SK-N-SH treated with all-trans-retinoic acid at 6 μM for 48 hours (cell line): ENCODE results near the gene NR1D2.

Source experiments
- CREB5 ChIP-seq: fragments of 250-450 bp; sonication (Bioruptor Pico); IDR thresholded peaks from 2 replicates; pipeline ENCODE4 v1.5.1; 2020; ENCODE audit warnings: low read depth, mild to moderate bottlenecking, moderate library complexity
- POU6F1 ChIP-seq: fragments of 250-450 bp; sonication (Bioruptor Pico); IDR thresholded peaks from 2 replicates; pipeline ENCODE4 v1.8.0; 2021; ENCODE audit warnings: low read depth, mild to moderate bottlenecking, moderate library complexity, borderline replicate concordance
- RARB ChIP-seq: fragments of 250-450 bp; sonication (Bioruptor Pico); IDR thresholded peaks from 2 replicates; pipeline ENCODE4 v1.8.0; 2021; ENCODE audit warnings: mild to moderate bottlenecking, moderate library complexity
- TCF4 ChIP-seq: fragments of 250-450 bp; sonication (Bioruptor Pico); IDR thresholded peaks from 2 replicates; pipeline ENCODE4 v1.8.0; 2021; ENCODE audit warnings: mild to moderate bottlenecking, moderate library complexity, borderline replicate concordance
- ZFP3 ChIP-seq: fragments of 250-450 bp; sonication (Bioruptor Pico); IDR thresholded peaks from 2 replicates; pipeline ENCODE4 v1.5.0; 2020; ENCODE audit warnings: mild to moderate bottlenecking, moderate library complexity
- TF ChIP-seq, protein P1 (sequence below): fragments of 250-450 bp; sonication (Bioruptor Pico); IDR thresholded peaks from 2 replicates; pipeline ENCODE4 v1.5.1; 2021; ENCODE audit warnings: mild to moderate bottlenecking, moderate library complexity

- TF ChIP-seq POU6F1 (CRISPR knock-in tag): no peak
- no peak for TF ChIP-seq CREB5 (CRISPR knock-in tag)
- TF ChIP-seq, protein P1, sequence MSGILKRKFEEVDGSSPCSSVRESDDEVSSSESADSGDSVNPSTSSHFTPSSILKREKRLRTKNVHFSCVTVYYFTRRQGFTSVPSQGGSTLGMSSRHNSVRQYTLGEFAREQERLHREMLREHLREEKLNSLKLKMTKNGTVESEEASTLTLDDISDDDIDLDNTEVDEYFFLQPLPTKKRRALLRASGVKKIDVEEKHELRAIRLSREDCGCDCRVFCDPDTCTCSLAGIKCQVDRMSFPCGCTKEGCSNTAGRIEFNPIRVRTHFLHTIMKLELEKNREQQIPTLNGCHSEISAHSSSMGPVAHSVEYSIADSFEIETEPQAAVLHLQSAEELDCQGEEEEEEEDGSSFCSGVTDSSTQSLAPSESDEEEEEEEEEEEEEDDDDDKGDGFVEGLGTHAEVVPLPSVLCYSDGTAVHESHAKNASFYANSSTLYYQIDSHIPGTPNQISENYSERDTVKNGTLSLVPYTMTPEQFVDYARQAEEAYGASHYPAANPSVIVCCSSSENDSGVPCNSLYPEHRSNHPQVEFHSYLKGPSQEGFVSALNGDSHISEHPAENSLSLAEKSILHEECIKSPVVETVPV (CRISPR knock-in tag): no peak
- TF ChIP-seq RARB (CRISPR knock-in tag): no peak
- no peak for TF ChIP-seq TCF4 (CRISPR knock-in tag)
- TF ChIP-seq ZFP3 (CRISPR knock-in tag): peak; percentile 12; the same call in 1 of the 2 replicates
Measured at GRCh38 chr3:23916152-23916885, 28.8 kb upstream of the NR1D2 start.
